HG02840 (cell line): ENCODE data around the gene ATG13.

Experiments used
- ATAC-seq: cut with Tn5 transposase; IDR thresholded peaks from one replicate; pipeline ENCODE4 v1.9.1; 2021; ENCODE audit warnings: mild to moderate bottlenecking, moderate library complexity, moderate number of reproducible peaks; ENCODE audit not compliant: unreplicated experiment, low FRiP score

Gene ATG13

GRCh38 chr11:46674463-46675287 lies 57.3 kb downstream of the ATG13 start:
- ATAC-seq, result no peak

GRCh38 chr11:46675288-46675851 lies 58.0 kb downstream of the ATG13 start:
- ATAC-seq, result no peak

- no peak for ATAC-seq
Measured at GRCh38 chr11:46675949-46676348, 58.6 kb downstream of the ATG13 start.

- ATAC-seq, result no peak
Measured at GRCh38 chr11:46676436-46677158, 59.2 kb downstream of the ATG13 start.

GRCh38 chr11:46677169-46677568 lies 59.8 kb downstream of the ATG13 start:
- no peak for ATAC-seq

- no peak for ATAC-seq
Measured at GRCh38 chr11:46677991-46678740, 60.8 kb downstream of the ATG13 start.

GRCh38 chr11:46678741-46679130 lies 61.4 kb downstream of the ATG13 start:
- no peak for ATAC-seq

- ATAC-seq, result no peak
Measured at GRCh38 chr11:46679241-46680163, 62.1 kb downstream of the ATG13 start.

- ATAC-seq, result no peak
Measured at GRCh38 chr11:46680164-46680760, 62.9 kb downstream of the ATG13 start.

GRCh38 chr11:46680815-46681214 lies 63.5 kb downstream of the ATG13 start:
- no peak for ATAC-seq

GRCh38 chr11:46681814-46682213 lies 64.5 kb downstream of the ATG13 start:
- no peak for ATAC-seq

- ATAC-seq, result no peak
Measured at GRCh38 chr11:46682773-46683752, 65.7 kb downstream of the ATG13 start.

- no peak for ATAC-seq
Measured at GRCh38 chr11:46684367-46684766, 67.0 kb downstream of the ATG13 start.

GRCh38 chr11:46686886-46687795 lies 69.8 kb downstream of the ATG13 start:
- no peak for ATAC-seq

GRCh38 chr11:46690702-46691101 lies 73.3 kb downstream of the ATG13 start:
- ATAC-seq, result no peak

GRCh38 chr11:46692450-46692849 lies 75.1 kb downstream of the ATG13 start:
- no peak for ATAC-seq

- no peak for ATAC-seq
Measured at GRCh38 chr11:46693597-46694012, 76.3 kb downstream of the ATG13 start.
